GM19463 (cell line): ENCODE data around the gene TMEM191C.
"Not testable (repeated sequence)": the region's sequence is repeated elsewhere in the genome, so short reads cannot be mapped to it uniquely, and the experiment has no call there.

Source experiments
- ATAC-seq: cut with Tn5 transposase; IDR thresholded peaks from one replicate; pipeline ENCODE4 v1.9.1; 2021; ENCODE audit warnings: mild to moderate bottlenecking, moderate library complexity; ENCODE audit not compliant: unreplicated experiment

The TMEM191C gene

GRCh38 chr22:21469097-21469994 lies 2.2 kb downstream of the TMEM191C start:
- ATAC-seq: not testable (repeated sequence)

- ATAC-seq: not testable (repeated sequence)
These were observed 5.8 kb downstream of the TMEM191C start for GRCh38 chr22:21472984-21473383.

- ATAC-seq: not testable (repeated sequence)
These were observed 6.5 kb downstream of the TMEM191C start for GRCh38 chr22:21473664-21474063.

DNA sequence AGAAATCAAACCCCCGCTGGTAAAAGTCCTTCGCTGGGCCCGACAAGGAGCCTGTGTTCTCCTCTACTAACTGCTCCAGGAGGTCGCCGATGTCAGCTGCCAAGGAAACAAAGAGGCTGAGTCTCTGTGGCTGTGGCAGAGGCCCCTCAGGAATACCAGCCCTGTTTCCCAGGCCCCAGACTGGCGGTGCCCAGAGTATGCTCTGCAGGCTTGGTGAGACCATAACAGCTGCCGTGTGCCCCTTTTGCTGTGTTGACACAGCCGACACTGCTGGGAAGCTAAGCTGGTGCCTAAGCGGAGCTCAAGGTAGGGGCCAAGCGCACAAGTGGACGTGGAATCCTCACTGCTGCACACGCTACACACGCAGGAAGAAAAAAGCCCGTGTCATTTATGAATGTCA lies 16.9 kb downstream of the TMEM191C start:
- ATAC-seq: not testable (repeated sequence)

GRCh38 chr22:21487723-21488122 lies 20.5 kb downstream of the TMEM191C start:
- ATAC-seq: not testable (repeated sequence)

GRCh38 chr22:21489149-21489680 lies 22.0 kb downstream of the TMEM191C start:
- ATAC-seq: not testable (repeated sequence)

GRCh38 chr22:21490556-21490955 lies 23.4 kb downstream of the TMEM191C start:
- ATAC-seq: not testable (repeated sequence)

DNA sequence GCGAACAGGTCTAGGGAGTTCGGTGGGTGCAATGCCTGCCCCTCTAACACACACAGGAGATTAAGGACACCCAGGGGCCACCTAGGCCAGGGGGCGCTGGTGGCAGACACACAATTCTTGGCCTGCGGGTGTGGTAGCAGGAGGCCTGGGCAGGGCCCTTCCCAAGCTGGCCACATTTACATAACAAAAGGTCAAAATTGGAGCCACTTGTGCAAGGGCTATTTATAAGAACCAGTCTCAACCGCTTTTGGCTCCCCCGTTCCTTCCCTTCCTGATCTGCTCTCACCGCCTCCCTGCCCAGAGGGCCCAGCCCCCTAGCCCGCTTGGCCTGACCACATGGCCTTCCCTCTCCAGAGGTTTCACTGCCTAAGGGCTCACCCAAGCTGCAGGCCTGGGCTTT lies 25.1 kb downstream of the TMEM191C start:
- not testable (repeated sequence) for ATAC-seq

DNA sequence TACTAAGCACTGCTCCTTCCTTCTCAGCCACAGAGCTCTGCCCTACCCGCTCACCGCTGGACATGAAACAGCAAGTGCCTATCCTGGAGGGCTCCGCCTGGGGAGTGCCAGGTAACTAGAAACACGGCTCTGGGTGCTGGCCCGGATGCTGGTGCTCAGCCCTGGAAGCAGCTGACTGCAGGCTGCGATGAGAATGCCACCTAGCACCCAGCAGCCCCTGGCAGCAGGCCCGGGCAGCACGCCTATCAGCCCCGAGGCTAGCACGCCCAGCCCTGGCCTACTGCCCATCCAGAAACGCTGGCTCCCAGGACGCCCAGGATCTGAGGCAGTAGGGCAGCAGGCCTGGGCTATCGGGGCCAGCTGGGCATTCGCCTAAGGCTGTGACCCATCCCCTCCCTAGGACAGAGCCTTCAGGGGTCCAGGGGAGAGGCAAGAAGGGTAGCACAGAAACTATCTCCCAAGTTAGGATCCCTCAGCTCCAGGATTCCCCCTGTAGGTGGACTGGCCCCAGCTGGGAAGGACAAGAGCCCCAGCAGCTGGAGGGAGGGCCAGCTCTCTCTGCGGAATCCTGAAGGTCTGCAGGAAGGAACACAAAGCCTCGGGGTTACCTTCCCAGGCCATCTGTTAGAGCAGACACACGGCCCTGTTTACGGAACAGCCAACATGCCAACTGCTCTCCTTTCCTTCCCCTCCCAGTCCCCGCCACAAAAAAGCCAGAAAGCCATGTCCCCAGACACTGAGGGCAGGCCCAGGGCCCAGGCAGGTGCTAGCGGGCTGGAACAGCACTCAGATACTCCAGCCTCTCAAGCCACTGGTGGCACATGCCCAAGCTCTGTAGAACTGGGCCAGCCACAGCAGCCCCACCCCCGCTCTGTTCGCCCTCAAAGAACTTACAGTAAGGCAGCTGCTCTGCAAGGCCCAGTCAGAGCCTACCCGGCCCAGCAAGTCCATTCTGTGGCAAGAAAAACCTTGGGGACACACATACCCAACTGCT lies 26.9 kb downstream of the TMEM191C start:
- ATAC-seq: not testable (repeated sequence)

GRCh38 chr22:21497984-21498383 lies 30.8 kb downstream of the TMEM191C start:
- ATAC-seq: not testable (repeated sequence)

DNA sequence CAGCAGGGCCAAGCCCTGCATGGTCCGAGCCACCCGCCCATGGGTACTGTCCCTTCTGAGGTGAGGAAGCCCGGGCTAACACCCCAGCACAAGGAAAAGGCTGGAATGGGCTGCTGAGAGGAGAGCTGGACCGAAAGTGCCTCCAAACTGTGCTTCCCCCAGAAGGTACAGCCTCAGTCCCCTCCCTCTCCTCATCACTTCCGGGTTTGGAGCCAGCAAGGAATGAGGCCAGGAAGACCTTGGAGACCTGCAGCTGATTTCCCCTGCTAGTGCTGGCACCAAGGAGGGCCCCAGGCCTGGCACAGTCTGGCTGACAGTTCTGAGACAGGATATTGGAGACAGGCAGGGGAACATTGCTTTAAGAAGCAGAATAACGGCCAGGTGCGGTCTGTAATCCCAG lies 31.3 kb downstream of the TMEM191C start:
- not testable (repeated sequence) for ATAC-seq

DNA sequence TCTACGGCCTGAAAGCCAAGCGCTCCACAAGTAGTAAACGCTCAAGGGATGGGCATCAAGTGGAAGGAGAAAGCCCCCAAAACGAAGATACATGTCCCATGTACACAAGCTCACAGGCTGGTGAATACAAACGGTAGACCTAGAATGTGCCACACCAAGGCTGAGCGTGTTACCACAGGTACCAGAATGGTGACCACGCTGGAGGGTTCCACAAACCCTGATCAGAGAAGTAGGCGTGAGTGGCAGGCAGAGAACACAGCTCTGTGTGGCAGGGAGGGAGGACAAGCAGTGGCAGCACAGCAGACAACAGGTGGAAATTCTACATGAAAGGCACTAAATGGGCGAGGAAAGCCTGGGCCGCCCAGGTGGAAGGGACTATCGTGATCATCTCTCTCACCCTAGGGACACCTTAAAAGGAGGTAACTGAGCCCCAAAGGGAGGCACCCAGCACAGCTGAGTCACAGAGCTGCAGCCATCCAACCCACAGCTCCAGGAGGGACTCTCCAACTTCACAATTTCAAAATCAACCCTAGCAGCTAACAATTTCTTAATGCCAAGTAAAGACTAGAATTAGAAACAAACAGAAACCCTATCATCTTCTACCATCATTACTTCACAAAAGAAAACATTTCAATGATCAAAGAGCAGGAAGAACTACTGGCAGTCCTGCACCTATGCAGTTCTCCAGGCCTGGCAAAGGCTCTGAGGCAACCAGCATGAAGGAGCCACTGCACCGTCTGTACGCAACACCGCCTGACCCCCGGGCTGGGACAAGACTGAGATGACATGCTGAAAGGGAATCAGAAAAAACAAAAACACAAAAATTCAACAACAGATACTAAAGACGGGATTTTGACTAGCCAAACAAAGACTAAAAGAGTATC lies 32.7 kb downstream of the TMEM191C start:
- ATAC-seq: not testable (repeated sequence)

GRCh38 chr22:21510397-21510796 lies 43.2 kb downstream of the TMEM191C start:
- not testable (repeated sequence) for ATAC-seq

DNA sequence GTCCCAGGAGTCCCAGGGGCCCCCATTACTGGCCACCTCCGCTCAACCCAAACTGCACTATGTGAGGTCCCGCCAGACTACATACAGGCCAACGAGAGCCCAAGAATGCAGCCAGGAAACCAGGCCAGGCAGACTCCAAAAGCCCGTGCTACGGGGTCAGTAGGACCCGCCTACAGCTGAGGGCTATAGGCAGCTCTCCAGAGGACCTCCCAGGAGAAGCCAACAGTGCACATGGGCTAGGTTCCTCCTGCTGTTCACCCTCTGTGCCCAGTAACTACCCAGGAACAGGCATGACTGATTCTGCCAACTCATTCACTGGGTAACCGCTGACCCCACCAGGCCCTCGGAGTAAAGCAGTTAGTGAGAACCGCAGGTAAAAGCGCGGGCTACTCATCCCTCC lies 44.8 kb downstream of the TMEM191C start:
- ATAC-seq: not testable (repeated sequence)

- ATAC-seq: not testable (repeated sequence)
These were observed 46.9 kb downstream of the TMEM191C start for GRCh38 chr22:21514117-21514516.

GRCh38 chr22:21515234-21515633 lies 48.0 kb downstream of the TMEM191C start:
- ATAC-seq: not testable (repeated sequence)

DNA sequence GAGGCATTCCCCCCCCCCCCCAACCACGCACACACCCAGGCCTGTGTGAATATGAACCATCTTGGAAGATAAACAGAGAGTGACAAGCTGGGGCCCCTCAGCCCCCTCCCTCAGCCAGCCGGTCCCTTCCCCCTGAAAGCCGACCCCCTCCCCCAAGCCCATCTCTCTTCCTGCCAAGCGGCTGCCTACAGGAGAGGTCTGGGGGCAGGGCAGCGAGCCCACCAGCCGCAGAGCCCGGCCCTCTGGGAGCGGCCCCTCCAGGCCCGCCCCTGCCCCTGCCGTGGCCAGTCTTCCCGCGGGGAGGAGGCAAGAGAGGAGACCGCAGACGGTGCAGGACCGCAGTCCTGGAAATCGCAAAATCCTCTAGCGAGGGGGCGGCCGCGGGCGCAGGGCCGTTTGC lies 49.3 kb downstream of the TMEM191C start:
- ATAC-seq: peak; percentile 30

- peak; percentile 84 for ATAC-seq
These were observed 50.0 kb downstream of the TMEM191C start for GRCh38 chr22:21516970-21517764.
